Measurements from ENCODE around the gene ZBTB46.

DNA sequence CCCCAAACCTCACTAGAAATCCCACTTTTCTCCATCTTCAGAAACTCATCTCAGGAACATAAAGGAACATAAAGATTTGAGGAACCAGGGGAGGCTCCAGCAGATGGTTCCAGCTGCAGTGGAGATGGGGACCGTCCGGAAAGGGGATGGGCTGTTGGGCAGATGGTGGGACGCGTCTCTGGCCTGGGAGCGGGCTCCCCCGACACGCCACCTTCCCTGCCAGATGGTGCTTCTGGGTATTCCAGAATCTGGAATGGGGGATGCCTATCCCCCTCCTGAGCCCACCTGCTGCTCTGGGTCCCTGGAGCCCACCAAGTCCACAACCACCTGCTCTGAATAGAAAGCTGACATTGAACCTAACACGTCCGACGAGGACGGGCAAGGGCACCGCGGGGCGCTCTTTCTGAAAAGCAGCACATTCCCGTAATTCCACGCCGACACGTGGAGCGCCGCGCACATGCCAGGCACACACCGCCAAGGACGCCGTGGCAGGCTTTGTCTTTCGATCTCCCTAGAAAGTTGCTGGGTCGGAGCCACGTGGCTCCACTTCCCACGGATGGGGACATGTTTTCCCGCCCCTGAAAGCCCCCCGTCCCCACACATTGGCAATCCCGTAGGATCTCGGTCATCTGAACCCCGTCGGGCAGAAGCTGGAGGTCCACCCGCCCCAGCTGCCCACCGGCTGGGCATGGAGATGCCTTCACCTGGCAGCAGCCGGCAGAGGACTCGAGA is 64.2 kb downstream of the ZBTB46 start:
- TF ChIP-seq, protein P1, sequence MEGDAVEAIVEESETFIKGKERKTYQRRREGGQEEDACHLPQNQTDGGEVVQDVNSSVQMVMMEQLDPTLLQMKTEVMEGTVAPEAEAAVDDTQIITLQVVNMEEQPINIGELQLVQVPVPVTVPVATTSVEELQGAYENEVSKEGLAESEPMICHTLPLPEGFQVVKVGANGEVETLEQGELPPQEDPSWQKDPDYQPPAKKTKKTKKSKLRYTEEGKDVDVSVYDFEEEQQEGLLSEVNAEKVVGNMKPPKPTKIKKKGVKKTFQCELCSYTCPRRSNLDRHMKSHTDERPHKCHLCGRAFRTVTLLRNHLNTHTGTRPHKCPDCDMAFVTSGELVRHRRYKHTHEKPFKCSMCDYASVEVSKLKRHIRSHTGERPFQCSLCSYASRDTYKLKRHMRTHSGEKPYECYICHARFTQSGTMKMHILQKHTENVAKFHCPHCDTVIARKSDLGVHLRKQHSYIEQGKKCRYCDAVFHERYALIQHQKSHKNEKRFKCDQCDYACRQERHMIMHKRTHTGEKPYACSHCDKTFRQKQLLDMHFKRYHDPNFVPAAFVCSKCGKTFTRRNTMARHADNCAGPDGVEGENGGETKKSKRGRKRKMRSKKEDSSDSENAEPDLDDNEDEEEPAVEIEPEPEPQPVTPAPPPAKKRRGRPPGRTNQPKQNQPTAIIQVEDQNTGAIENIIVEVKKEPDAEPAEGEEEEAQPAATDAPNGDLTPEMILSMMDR (IDR thresholded peaks at IDR 0.05), result no peak
- no peak for TF ChIP-seq POLR2A (IDR thresholded peaks at IDR 0.05)

Data from lower leg skin (tissue), 3 donors.